ENCODE measurements around the gene ATG101.

ATG101 gene

DNA sequence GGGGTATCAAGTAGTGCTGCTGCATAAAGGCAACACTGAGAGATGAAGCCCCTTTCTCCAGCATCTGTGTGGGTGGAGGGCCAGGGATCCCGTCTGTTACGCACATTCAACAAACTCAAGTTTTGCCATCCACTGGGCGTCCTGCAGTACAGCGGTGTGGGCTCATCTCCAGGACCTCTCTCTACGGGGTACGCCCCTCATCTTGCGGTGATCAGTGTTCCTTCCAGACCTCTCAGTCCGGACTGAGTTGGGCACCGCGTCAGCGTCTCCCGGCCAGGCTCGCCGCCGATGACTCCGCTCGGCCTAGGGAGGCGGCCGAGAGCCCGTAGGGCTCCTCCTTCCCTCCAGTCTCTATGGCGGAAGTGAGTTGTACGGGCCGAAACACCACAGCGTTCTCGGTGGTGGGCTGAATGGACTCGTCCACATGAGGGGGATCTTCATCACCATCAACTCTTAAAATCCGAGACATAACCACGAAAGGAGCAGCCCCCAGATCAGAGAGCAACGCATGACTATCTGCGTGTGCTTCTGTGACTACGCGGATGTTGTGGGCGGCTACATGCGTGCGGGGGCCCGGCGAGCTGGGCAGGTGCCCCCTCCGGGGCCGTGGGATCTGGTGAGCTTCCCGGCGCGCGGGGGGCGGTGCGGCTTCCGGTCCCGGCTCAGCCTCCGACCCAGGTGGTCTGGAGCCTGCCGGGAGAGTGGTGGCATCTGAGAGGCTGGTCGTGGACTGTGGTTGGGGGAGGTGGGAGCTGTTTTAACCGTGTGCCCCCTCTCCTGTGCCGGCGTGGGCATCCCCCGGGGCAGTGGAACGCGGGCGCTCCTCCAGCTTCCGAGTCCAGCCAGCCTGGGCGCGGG is at the start of gene ATG101:
TSS of gene ATG101 (plus strand) at position 652 of the 858 bp plus-strand sequence. CDS start 3,673 bp downstream, outside the sequence.
- peak; percentile 88 for DNase-seq

DNA sequence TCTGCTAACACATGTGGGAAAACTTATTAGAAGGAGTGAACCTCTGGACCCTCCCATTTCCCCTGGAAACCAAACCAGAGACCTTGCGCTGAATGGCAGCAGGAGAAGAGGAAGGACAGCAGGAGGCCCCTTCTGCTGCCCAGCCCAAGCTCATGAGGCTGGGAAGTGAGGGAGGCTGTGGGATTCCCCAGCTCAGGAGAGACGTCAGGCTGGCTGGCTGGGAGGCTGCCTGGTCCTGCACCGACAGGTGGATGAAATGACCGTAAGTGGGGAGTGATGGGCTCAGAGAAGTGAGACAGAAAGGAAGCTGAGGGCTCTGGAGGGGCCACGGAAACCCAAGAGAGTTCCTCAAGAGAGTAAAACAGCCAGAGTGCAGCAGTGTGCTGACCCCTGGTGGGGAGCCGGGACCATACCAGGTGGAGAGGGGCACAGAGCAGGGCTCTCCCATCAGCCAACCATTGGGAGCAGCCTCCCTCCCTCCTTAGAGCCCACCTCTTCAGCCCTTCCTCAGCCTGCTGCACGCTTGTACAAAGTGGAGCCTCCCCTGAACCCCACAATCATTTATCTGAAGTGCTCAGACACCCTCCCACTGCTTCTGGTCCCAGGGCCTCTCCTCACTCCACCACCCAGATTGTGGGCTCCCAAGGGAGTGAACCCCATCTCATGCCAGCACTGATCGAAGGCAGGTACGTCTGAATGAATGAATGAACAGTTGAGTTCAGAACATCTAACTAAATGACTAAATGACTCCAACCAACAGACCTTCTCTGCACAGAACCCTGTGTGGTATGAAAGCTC is 49.0 kb upstream of the ATG101 start:
- DNase-seq: peak; percentile 19

DNA sequence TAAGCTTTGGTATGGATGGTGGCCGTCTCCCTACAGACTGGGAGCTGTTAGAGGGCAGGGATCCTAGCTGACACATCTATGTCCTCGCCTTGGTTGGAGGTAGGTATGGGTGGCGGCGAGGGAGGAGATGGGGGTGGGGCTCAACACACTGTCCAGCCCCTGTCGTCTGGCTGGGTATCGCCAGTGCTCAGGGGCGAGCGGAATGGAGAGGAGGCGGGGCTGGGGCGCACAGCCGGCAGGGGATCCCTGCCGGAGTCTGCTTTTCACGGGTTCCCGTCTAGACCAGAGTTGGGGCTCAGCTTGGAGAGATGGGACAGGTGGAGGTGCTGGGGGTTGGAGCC is 47.0 kb upstream of the ATG101 start:
- DNase-seq: no peak

- DNase-seq: peak; percentile 54
These were observed 46.4 kb upstream of the ATG101 start for GRCh38 chr12:52023182-52023975.

- no peak for DNase-seq
These were observed 45.6 kb upstream of the ATG101 start for GRCh38 chr12:52023976-52024688.

DNA sequence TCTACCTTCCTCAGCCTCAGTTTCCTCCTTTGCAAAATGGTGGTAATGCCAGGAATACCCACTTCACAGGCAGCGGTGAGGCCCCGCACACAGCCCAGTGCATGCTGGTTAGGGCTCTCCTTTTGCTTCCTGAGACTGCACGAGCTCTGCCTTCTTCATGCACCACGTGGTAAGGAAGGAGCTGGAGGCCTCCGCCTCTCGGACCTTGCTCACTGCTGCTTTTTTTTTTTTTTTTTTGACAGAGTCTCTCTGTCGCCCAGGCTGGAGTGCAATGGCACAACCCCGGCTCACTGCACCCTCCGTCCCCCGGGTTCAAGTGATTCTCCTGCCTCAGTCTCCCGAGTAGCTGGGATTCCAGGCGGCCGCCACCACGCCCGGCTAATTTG is 44.9 kb upstream of the ATG101 start:
- DNase-seq: no peak

GRCh38 chr12:52026263-52026662 is 43.5 kb upstream of the ATG101 start:
- DNase-seq: no peak

DNA sequence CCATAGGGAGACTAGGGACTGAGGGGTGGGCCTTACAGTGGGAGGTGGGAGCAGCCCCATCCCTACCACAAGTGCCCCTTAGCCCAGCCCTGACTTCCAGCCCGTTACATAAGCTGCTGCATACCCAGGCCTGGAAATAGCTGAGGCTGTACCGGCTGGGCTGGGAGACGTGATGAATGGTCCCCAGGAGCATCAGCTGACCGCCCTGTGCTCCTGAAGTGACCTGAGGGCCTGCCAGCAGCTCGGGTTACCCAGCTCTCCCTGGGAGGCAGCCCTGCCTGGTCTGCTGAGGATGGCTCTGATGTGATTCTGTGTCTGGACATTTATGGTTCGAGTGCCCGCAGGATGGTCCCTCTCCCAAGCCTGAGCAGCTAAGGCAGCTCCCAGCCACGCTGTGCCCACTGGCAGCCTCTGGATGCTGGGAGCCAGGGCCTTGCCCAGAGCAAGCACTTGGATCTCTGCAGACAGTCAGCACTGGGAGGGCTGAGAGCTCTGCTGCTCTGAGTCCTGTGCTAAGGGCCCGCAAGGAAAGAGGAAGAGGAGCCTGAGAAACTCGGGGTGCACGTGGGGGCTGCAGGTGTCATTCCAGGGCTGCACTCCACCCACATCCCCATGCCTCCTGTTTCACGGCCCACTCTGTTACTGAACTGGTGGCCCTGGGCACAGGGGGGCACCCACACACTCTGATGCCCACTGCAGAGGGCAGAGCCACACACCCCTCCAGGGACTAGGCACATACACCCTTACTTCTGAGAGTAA is 42.5 kb upstream of the ATG101 start:
- DNase-seq: no peak

GRCh38 chr12:52029685-52030084 is 40.1 kb upstream of the ATG101 start:
- peak; percentile 16 for DNase-seq

- DNase-seq: peak; percentile 47
These were observed 37.4 kb upstream of the ATG101 start for GRCh38 chr12:52032446-52032803.

- peak; percentile 82 for DNase-seq
These were observed 36.9 kb upstream of the ATG101 start for GRCh38 chr12:52032804-52033445.

DNA sequence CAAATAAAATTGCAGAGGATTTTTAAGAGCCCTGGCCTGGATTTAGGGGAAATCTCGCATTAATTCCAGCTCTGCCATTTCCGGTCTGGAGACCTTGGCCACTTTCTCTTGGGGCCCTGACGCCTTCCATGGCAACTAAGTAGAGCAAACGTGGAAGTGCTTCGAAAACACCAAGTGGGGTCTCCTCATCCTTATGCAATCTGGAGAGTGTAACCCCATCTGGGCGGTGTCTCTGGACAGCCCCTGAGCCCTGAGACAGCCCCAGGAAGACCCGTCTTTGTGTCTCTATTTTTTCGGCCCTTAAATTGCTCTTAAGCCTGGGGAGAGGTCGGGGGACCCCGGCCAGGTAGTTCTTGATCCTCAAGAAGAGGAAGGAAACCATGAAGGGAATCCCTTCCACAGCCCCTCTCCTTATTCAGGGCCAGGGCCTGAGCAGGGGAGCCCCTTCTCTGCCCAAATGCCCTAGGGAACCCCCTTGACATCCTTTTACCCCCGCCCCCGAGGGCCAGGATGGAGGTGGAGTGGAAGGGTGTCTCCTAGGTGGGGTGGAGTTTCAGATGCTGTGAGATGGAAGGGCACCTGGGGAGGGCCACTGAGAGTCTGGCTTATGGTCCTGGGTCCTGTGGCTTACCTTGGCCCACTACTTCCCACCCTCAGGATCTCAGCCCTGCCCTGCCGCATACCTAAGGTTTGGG is 36.2 kb upstream of the ATG101 start:
- no peak for DNase-seq

- no peak for DNase-seq
These were observed 34.6 kb upstream of the ATG101 start for GRCh38 chr12:52035190-52035589.

- no peak for DNase-seq
These were observed 33.9 kb upstream of the ATG101 start for GRCh38 chr12:52035926-52036325.

DNA sequence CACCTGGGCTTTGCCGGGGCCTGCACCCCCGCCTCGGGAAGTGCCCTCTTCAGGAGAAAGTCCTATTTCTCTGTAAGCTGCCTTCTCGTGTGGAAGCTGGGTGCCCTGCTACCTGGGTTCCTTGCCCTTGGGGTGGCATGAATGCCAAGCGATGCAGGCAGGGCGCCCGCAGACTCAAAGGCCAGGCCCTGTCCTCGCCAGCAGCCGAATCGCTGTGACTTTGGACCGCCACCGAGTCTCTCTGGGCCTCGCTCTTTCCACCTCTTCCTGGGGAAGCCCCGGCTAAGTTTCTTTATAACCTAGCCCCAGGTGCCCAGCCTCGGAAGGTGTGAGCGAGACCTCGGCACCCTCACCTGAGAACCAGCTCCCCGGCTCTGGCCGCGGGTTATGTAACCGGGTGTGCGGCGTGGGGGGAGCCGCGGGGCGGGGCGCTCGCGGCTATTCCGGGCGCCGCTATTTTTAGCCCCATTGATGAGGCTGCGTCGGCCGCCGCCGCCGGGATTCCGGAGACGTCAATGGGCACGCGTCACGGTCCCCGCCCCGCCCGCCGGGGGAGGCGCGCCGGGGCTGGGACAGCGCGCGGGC is 33.1 kb upstream of the ATG101 start:
- no peak for DNase-seq

- no peak for DNase-seq
These were observed 32.4 kb upstream of the ATG101 start for GRCh38 chr12:52037248-52037861.

DNA sequence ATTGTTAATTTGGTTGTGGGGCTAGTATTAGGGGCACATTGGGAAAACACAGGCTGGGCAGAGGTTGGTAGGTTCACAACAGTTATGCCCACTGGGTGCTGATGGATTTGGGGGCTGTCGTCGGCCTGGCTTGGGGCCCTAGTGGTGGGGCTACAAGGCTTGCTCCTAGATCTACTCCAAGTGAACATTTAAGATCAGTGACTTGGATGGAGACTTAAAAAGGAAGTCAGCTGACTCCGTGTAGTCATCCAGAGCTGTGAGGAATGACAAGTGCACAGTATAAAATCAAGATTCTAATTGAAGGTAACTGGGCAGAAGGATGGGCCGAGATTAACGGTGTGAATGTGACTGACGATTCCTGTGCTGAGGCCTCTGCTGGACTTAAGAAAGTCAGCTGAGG is 31.3 kb upstream of the ATG101 start:
- no peak for DNase-seq

- no peak for DNase-seq
These were observed 28.7 kb upstream of the ATG101 start for GRCh38 chr12:52041035-52041434.

GRCh38 chr12:52041695-52042123 is 28.1 kb upstream of the ATG101 start:
- no peak for DNase-seq

Data from kidney glomerular epithelial cell (primary cell).